22Rv1 (cell line): ENCODE results near the gene ALLC.

ENCODE experiments used
- CTCF ChIP-seq: fragments of 450-650 bp; IDR thresholded peaks from 2 replicates; pipeline ENCODE4 v1.5.1; 2017; ENCODE audit warnings: mild to moderate bottlenecking
- ZFX ChIP-seq: fragments of 450-650 bp; IDR thresholded peaks from 2 replicates; pipeline ENCODE4 v1.6.1; 2017; ENCODE audit warnings: antibody characterized with exemption, borderline replicate concordance

- TF ChIP-seq CTCF (no peak), ZFX (no peak)
Measured at GRCh38 chr2:3703757-3704355, 45.9 kb downstream of the ALLC start.
